ENCODE data around the gene NHLRC4. TPM values are rescaled to one million over a fixed set of nuclear protein-coding genes. Genes with fewer than 3 reads are reported as not detected.

NHLRC4 gene
- total and polyA plus RNA-seq, 9 of the 15 experiments (the other 6 are each of a cell fraction or from before 2014, with no cell fraction given), result 0.24 to 3.7 (median 1.3) TPM; not detected in 2

- no peak for TF ChIP-seq ZNF609 (CRISPR knock-in tag; IDR thresholded peaks at IDR 0.05; ENCODE audit: borderline replicate concordance)
- TF ChIP-seq ELF1 (tag; IDR thresholded peaks at IDR 0.05), result no peak
- no peak for TF ChIP-seq WHSC1 (IDR thresholded peaks at IDR 0.05; ENCODE audit: low read length)
- no peak for TF ChIP-seq STAG1 (CRISPR knock-in tag; IDR thresholded peaks at IDR 0.05; ENCODE audit: borderline replicate concordance)
Observed at GRCh38 chr16:616733-617586, 50.2 kb downstream of the NHLRC4 start (continued).

GRCh38 chr16:617855-618254 is 51.0 kb downstream of the NHLRC4 start:
- POLR2A ChIA-PET, result no interaction called here
- peaks cover 6% of the 10 kb centered on the region; the same call in 1 of the 3 replicates for H3K36me3 ChIP-seq (ENCODE audit: control insufficient read depth, insufficient read depth, low read length)
- H4K20me1 ChIP-seq (replicated peaks; ENCODE audit: control insufficient read depth, insufficient read depth, low read length), result no peaks in the 10 kb centered on the region
- H3K4me1 ChIP-seq (replicated peaks in 1 of 2; ENCODE audit: control insufficient read depth in 2 of 2, insufficient read depth in 2 of 2, low read length in 2 of 2), result peaks cover 10 to 39% of the 10 kb centered on the region in 2 experiments
- ATAC-seq (no peak), DNase-seq (ENCODE audit: extremely low read depth in 1 of 4, low spot score in 3 of 4) (no peak), FAIRE-seq (no peak)
- H3K4me2 ChIP-seq (ENCODE audit: insufficient read depth, low read length), result no peak overlapping the region
- no peaks in the 10 kb centered on the region for H3K9me1 ChIP-seq (ENCODE audit: control insufficient read depth, insufficient read depth, low read length)
- 0 out of 2 replicates have a peak, but pooled peaks cover 2% of the 10 kb centered on the region for H3K9me3 ChIP-seq (replicated peaks; ENCODE audit: control insufficient read depth, insufficient read depth, low read depth, low read length)
- H3K9ac ChIP-seq (ENCODE audit: insufficient read depth in 1 of 2, low read depth in 2 of 2, low read length in 2 of 2), result no peak overlapping the region
- CTCF ChIA-PET (ENCODE audit: low intra/inter-chr PET ratio), result no interaction called here
- H2AFZ ChIP-seq (ENCODE audit: low read depth, low read length), result no peak overlapping the region
- 87% methylated on average over 14 of the region's 16 CpGs for WGBS (ENCODE audit: insufficient coverage, low coverage, missing lambda C conversion rate)
- intact Hi-C loops (cut with micrococcal nuclease), result no loop called here
- H3K27me3 ChIP-seq (ENCODE audit: control insufficient read depth in 2 of 2, insufficient read depth in 2 of 2, low read length in 2 of 2), result no peaks in the 10 kb centered on the region
- peaks cover 9% of the 10 kb centered on the region for H3K79me2 ChIP-seq (ENCODE audit: control insufficient read depth, insufficient read depth, low read length)
- in situ Hi-C loops (cut with MboI), result no loop called here
- no peak overlapping the region for H3K27ac ChIP-seq (ENCODE audit: extremely low read depth, low read depth, low read length)
- no TSS peak for BruUV-seq (replicated peaks)
- no peak overlapping the region for H3K4me3 ChIP-seq
- TF ChIP-seq SAP30 (IDR thresholded peaks at IDR 0.05; ENCODE audit: borderline replicate concordance, insufficient read depth, low read depth, low read length, poor library complexity, severe bottlenecking) (no peak), YY1 (IDR thresholded peaks at IDR 0.05; ENCODE audit: borderline replicate concordance in 1 of 3, control insufficient read depth in 1 of 3, extremely low read depth in 1 of 3, insufficient read depth in 3 of 3, insufficient read length in 1 of 3, insufficient replicate concordance in 2 of 3, low read depth in 1 of 3, low read length in 2 of 3) (no peak), RNF219 (CRISPR knock-in tag; IDR thresholded peaks at IDR 0.05) (no peak), KAT7 (CRISPR knock-in tag; IDR thresholded peaks at IDR 0.05; ENCODE audit: borderline replicate concordance) (no peak), XRCC3 (IDR thresholded peaks at IDR 0.05) (no peak), TSC22D4 (tag; IDR thresholded peaks at IDR 0.05) (no peak)
